ENCODE data around the gene ASCL2.

ASCL2 gene

GRCh38 chr11:2270322-2271076 is at the start of gene ASCL2:
Gene ASCL2 (minus strand): TSS chr11:2270588. CDS start chr11:2270332, 256 bp downstream.
- Histone ChIP-seq H3K4me3 (ENCODE audit: low read length) (peak within 1 kb of the TSS; percentile 44), H3K9me3 (ENCODE audit: control insufficient read depth, low read depth, low read length) (no peaks in the 10 kb centered on the region), H3K9ac (ENCODE audit: low read length) (no peak within 1 kb of the TSS), H3K27me3 (ENCODE audit: control insufficient read depth, insufficient read depth, low read length) (peaks cover 95% of the 10 kb centered on the region), H3K36me3 (ENCODE audit: control insufficient read depth, low read depth, low read length) (no peaks in the 10 kb centered on the region), H3K4me1 (ENCODE audit: control insufficient read depth, low read depth, low read length) (no peaks in the 10 kb centered on the region), H3K27ac (ENCODE audit: low read length) (no peak within 1 kb of the TSS)

- peaks cover 4% of the 10 kb centered on the region for H3K27me3 ChIP-seq (ENCODE audit: control insufficient read depth, insufficient read depth, low read length)
- no peak overlapping the region for H3K4me3 ChIP-seq (ENCODE audit: low read length)
- H3K27ac ChIP-seq (ENCODE audit: low read length), result no peak overlapping the region
- no peaks in the 10 kb centered on the region for H3K4me1 ChIP-seq (ENCODE audit: control insufficient read depth, low read depth, low read length)
- H3K9ac ChIP-seq (ENCODE audit: low read length), result no peak overlapping the region
- H3K9me3 ChIP-seq (ENCODE audit: control insufficient read depth, low read depth, low read length), result no peaks in the 10 kb centered on the region
- H3K36me3 ChIP-seq (ENCODE audit: control insufficient read depth, low read depth, low read length), result no peaks in the 10 kb centered on the region
Measured at GRCh38 chr11:2319791-2320472, 49.5 kb upstream of the ASCL2 start.

- Histone ChIP-seq H3K36me3 (ENCODE audit: control insufficient read depth, low read depth, low read length) (no peaks in the 10 kb centered on the region), H3K9me3 (ENCODE audit: control insufficient read depth, low read depth, low read length) (no peaks in the 10 kb centered on the region), H3K4me3 (ENCODE audit: low read length) (no peak overlapping the region), H3K9ac (ENCODE audit: low read length) (no peak overlapping the region), H3K4me1 (ENCODE audit: control insufficient read depth, low read depth, low read length) (no peaks in the 10 kb centered on the region), H3K27ac (ENCODE audit: low read length) (no peak overlapping the region), H3K27me3 (ENCODE audit: control insufficient read depth, insufficient read depth, low read length) (peaks cover 4% of the 10 kb centered on the region)
Measured at GRCh38 chr11:2318707-2319106, 48.3 kb upstream of the ASCL2 start.

- no peak overlapping the region for H3K9ac ChIP-seq (ENCODE audit: low read length)
- no peak overlapping the region for H3K4me3 ChIP-seq (ENCODE audit: low read length)
- H3K27ac ChIP-seq (ENCODE audit: low read length), result no peak overlapping the region
- H3K9me3 ChIP-seq (ENCODE audit: control insufficient read depth, low read depth, low read length), result no peaks in the 10 kb centered on the region
- H3K27me3 ChIP-seq (ENCODE audit: control insufficient read depth, insufficient read depth, low read length), result peaks cover 4% of the 10 kb centered on the region
- H3K4me1 ChIP-seq (ENCODE audit: control insufficient read depth, low read depth, low read length), result no peaks in the 10 kb centered on the region
- no peaks in the 10 kb centered on the region for H3K36me3 ChIP-seq (ENCODE audit: control insufficient read depth, low read depth, low read length)
Measured at GRCh38 chr11:2318123-2318522, 47.7 kb upstream of the ASCL2 start.

GRCh38 chr11:2317354-2318050 is 47.1 kb upstream of the ASCL2 start:
- Histone ChIP-seq H3K27me3 (ENCODE audit: control insufficient read depth, insufficient read depth, low read length) (peaks cover 4% of the 10 kb centered on the region), H3K9me3 (ENCODE audit: control insufficient read depth, low read depth, low read length) (no peaks in the 10 kb centered on the region), H3K36me3 (ENCODE audit: control insufficient read depth, low read depth, low read length) (no peaks in the 10 kb centered on the region), H3K9ac (ENCODE audit: low read length) (no peak overlapping the region), H3K27ac (ENCODE audit: low read length) (no peak overlapping the region), H3K4me1 (ENCODE audit: control insufficient read depth, low read depth, low read length) (no peaks in the 10 kb centered on the region), H3K4me3 (ENCODE audit: low read length) (no peak overlapping the region)

- Histone ChIP-seq H3K27me3 (ENCODE audit: control insufficient read depth, insufficient read depth, low read length) (peaks cover 4% of the 10 kb centered on the region), H3K36me3 (ENCODE audit: control insufficient read depth, low read depth, low read length) (no peaks in the 10 kb centered on the region), H3K9ac (ENCODE audit: low read length) (no peak overlapping the region), H3K4me1 (ENCODE audit: control insufficient read depth, low read depth, low read length) (no peaks in the 10 kb centered on the region), H3K4me3 (ENCODE audit: low read length) (no peak overlapping the region), H3K27ac (ENCODE audit: low read length) (no peak overlapping the region), H3K9me3 (ENCODE audit: control insufficient read depth, low read depth, low read length) (no peaks in the 10 kb centered on the region)
Measured at GRCh38 chr11:2316963-2317244, 46.5 kb upstream of the ASCL2 start.

- Histone ChIP-seq H3K9ac (ENCODE audit: low read length) (no peak overlapping the region), H3K27ac (ENCODE audit: low read length) (no peak overlapping the region), H3K9me3 (ENCODE audit: control insufficient read depth, low read depth, low read length) (no peaks in the 10 kb centered on the region), H3K4me1 (ENCODE audit: control insufficient read depth, low read depth, low read length) (no peaks in the 10 kb centered on the region), H3K36me3 (ENCODE audit: control insufficient read depth, low read depth, low read length) (no peaks in the 10 kb centered on the region), H3K4me3 (ENCODE audit: low read length) (no peak overlapping the region), H3K27me3 (ENCODE audit: control insufficient read depth, insufficient read depth, low read length) (peaks cover 3% of the 10 kb centered on the region)
Measured at GRCh38 chr11:2316169-2316962, 46.0 kb upstream of the ASCL2 start.

GRCh38 chr11:2315395-2316168 is 45.2 kb upstream of the ASCL2 start:
- Histone ChIP-seq H3K27ac (ENCODE audit: low read length) (no peak overlapping the region), H3K4me1 (ENCODE audit: control insufficient read depth, low read depth, low read length) (no peaks in the 10 kb centered on the region), H3K27me3 (ENCODE audit: control insufficient read depth, insufficient read depth, low read length) (no peaks in the 10 kb centered on the region), H3K4me3 (ENCODE audit: low read length) (no peak overlapping the region), H3K36me3 (ENCODE audit: control insufficient read depth, low read depth, low read length) (no peaks in the 10 kb centered on the region), H3K9ac (ENCODE audit: low read length) (no peak overlapping the region), H3K9me3 (ENCODE audit: control insufficient read depth, low read depth, low read length) (no peaks in the 10 kb centered on the region)

- Histone ChIP-seq H3K9ac (ENCODE audit: low read length) (no peak overlapping the region), H3K36me3 (ENCODE audit: control insufficient read depth, low read depth, low read length) (no peaks in the 10 kb centered on the region), H3K27ac (ENCODE audit: low read length) (no peak overlapping the region), H3K9me3 (ENCODE audit: control insufficient read depth, low read depth, low read length) (no peaks in the 10 kb centered on the region), H3K4me1 (ENCODE audit: control insufficient read depth, low read depth, low read length) (no peaks in the 10 kb centered on the region), H3K27me3 (ENCODE audit: control insufficient read depth, insufficient read depth, low read length) (no peaks in the 10 kb centered on the region), H3K4me3 (ENCODE audit: low read length) (no peak overlapping the region)
Measured at GRCh38 chr11:2314525-2315394, 44.4 kb upstream of the ASCL2 start.

GRCh38 chr11:2314136-2314524 is 43.7 kb upstream of the ASCL2 start:
- H3K27me3 ChIP-seq (ENCODE audit: control insufficient read depth, insufficient read depth, low read length), result no peaks in the 10 kb centered on the region
- no peaks in the 10 kb centered on the region for H3K9me3 ChIP-seq (ENCODE audit: control insufficient read depth, low read depth, low read length)
- no peaks in the 10 kb centered on the region for H3K36me3 ChIP-seq (ENCODE audit: control insufficient read depth, low read depth, low read length)
- H3K4me1 ChIP-seq (ENCODE audit: control insufficient read depth, low read depth, low read length), result no peaks in the 10 kb centered on the region
- H3K4me3 ChIP-seq (ENCODE audit: low read length), result no peak overlapping the region
- H3K27ac ChIP-seq (ENCODE audit: low read length), result no peak overlapping the region
- no peak overlapping the region for H3K9ac ChIP-seq (ENCODE audit: low read length)
